ENCODE data around the gene VASH1. TPM values are rescaled to one million over a fixed set of nuclear protein-coding genes. Genes with fewer than 3 reads are reported as not detected.

VASH1 gene
- total RNA-seq, 1 experiment from 2014 or later = 4.3 TPM

- no peak for DNase-seq
- no peaks in the 10 kb centered on the region; the same call in 1 of the 2 replicates for H3K9me2 ChIP-seq (ENCODE audit: insufficient read depth)
- no peak overlapping the region for H3K27ac ChIP-seq
- no peaks in the 10 kb centered on the region for H4K20me1 ChIP-seq (ENCODE audit: insufficient read depth)
- peaks cover 45% of the 10 kb centered on the region for H3K27me3 ChIP-seq (ENCODE audit: insufficient read depth, low read depth)
- H3K4me2 ChIP-seq = no peak overlapping the region
- H3F3A ChIP-seq (ENCODE audit: insufficient read depth, low read depth) = no peaks in the 10 kb centered on the region
- H2AFZ ChIP-seq = no peak overlapping the region
- H3K4me3 ChIP-seq = no peak overlapping the region
- no TSS peak for BruUV-seq (replicated peaks)
- intact Hi-C loops (cut with micrococcal nuclease; ENCODE audit: unreplicated experiment) = no loop called here
- no peaks in the 10 kb centered on the region for H3K36me3 ChIP-seq (ENCODE audit: low read depth)
- no peaks in the 10 kb centered on the region for H3K4me1 ChIP-seq (replicated peaks; ENCODE audit: insufficient read depth)
- H3K9me3 ChIP-seq (ENCODE audit: insufficient read depth, low read depth) = peaks cover 13% of the 10 kb centered on the region; the same call in 1 of the 2 replicates
- H3K79me2 ChIP-seq (ENCODE audit: low read depth) = no peaks in the 10 kb centered on the region
- CTCF ChIA-PET = no interaction called here
- POLR2A ChIA-PET (ENCODE audit: unreplicated experiment) = no interaction called here
- no peak for TF ChIP-seq CTCF (conservative IDR thresholded peaks at IDR 0.05)
- TF ChIP-seq EZH2 (IDR thresholded peaks at IDR 0.05; ENCODE audit: low read depth) = no peak
Measured at GRCh38 chr14:76741074-76741473, 20.2 kb upstream of the VASH1 start.

GRCh38 chr14:76742185-76742584 is 19.1 kb upstream of the VASH1 start:
- H2AFZ ChIP-seq = no peak overlapping the region
- no peaks in the 10 kb centered on the region for H3K79me2 ChIP-seq (ENCODE audit: low read depth)
- DNase-seq = no peak
- H3K9me3 ChIP-seq (ENCODE audit: insufficient read depth, low read depth) = peaks cover 13% of the 10 kb centered on the region; the same call in 1 of the 2 replicates
- TF ChIP-seq CTCF (conservative IDR thresholded peaks at IDR 0.05) (no peak), EZH2 (IDR thresholded peaks at IDR 0.05; ENCODE audit: low read depth) (no peak)
- no peaks in the 10 kb centered on the region for H3K4me1 ChIP-seq (replicated peaks; ENCODE audit: insufficient read depth)
- H3K27me3 ChIP-seq (ENCODE audit: insufficient read depth, low read depth) = peaks cover 38% of the 10 kb centered on the region
- BruUV-seq (replicated peaks) = no TSS peak
- no peaks in the 10 kb centered on the region for H4K20me1 ChIP-seq (ENCODE audit: insufficient read depth)
- ChIA-PET POLR2A (ENCODE audit: unreplicated experiment) (no interaction called here), CTCF (no interaction called here)
- no peaks in the 10 kb centered on the region for H3F3A ChIP-seq (ENCODE audit: insufficient read depth, low read depth)
- H3K27ac ChIP-seq = no peak overlapping the region
- no peaks in the 10 kb centered on the region for H3K36me3 ChIP-seq (ENCODE audit: low read depth)
- H3K9me2 ChIP-seq (ENCODE audit: insufficient read depth) = no peaks in the 10 kb centered on the region; the same call in 1 of the 2 replicates
- intact Hi-C loops (cut with micrococcal nuclease; ENCODE audit: unreplicated experiment) = no loop called here
- no peak overlapping the region for H3K4me3 ChIP-seq
- no peak overlapping the region for H3K4me2 ChIP-seq

GRCh38 chr14:76742966-76743365 is 18.3 kb upstream of the VASH1 start:
- no peak overlapping the region for H3K27ac ChIP-seq
- H3K79me2 ChIP-seq (ENCODE audit: low read depth) = no peaks in the 10 kb centered on the region
- no peak overlapping the region for H2AFZ ChIP-seq
- H4K20me1 ChIP-seq (ENCODE audit: insufficient read depth) = no peaks in the 10 kb centered on the region
- no peak overlapping the region for H3K4me2 ChIP-seq
- no peaks in the 10 kb centered on the region for H3K36me3 ChIP-seq (ENCODE audit: low read depth)
- ChIA-PET POLR2A (ENCODE audit: unreplicated experiment) (no interaction called here), CTCF (interaction anchor here (0.6 kb wide), 1 partner anchor 33 kb away, joined by 3 read pairs; no protein-coding TSS in a partner anchor)
- H3F3A ChIP-seq (ENCODE audit: insufficient read depth, low read depth) = no peaks in the 10 kb centered on the region
- intact Hi-C loops (cut with micrococcal nuclease; ENCODE audit: unreplicated experiment) = no loop called here
- TF ChIP-seq CTCF (conservative IDR thresholded peaks at IDR 0.05) = no peak
- TF ChIP-seq EZH2 (IDR thresholded peaks at IDR 0.05; ENCODE audit: low read depth) = no peak
- H3K4me3 ChIP-seq = no peak overlapping the region
- BruUV-seq (replicated peaks) = no TSS peak
- DNase-seq = no peak
- H3K9me2 ChIP-seq (ENCODE audit: insufficient read depth) = no peaks in the 10 kb centered on the region; the same call in 1 of the 2 replicates
- H3K4me1 ChIP-seq (replicated peaks; ENCODE audit: insufficient read depth) = no peaks in the 10 kb centered on the region
- peaks cover 13% of the 10 kb centered on the region; the same call in 1 of the 2 replicates for H3K9me3 ChIP-seq (ENCODE audit: insufficient read depth, low read depth)
- peaks cover 33% of the 10 kb centered on the region for H3K27me3 ChIP-seq (ENCODE audit: insufficient read depth, low read depth)
